IMR-90 (cell line): ENCODE results near the gene HTT. TPM values are rescaled to one million over a fixed set of nuclear protein-coding genes. Genes with fewer than 3 reads are reported as not detected.
A peak's percentile ranks its signal among the peaks of the same experiment; 100 is the strongest.

Experiments
- ATAC-seq: fragments of 200-7000 bp; cut with Tn5 transposase; 2 replicates; pipeline ENCODE4 v1.9.1; 2020; ENCODE audit warnings: low read depth, mild to moderate bottlenecking, moderate library complexity
- BruUV-seq: library from RNA; stranded (reverse); fragments of 400-500 nt; replicated peaks from 2 replicates; lab custom pipeline; 2021; lab: Mats Ljungman, UMichigan
- CTCF ChIA-PET: fragments of 300-600 bp; formaldehyde crosslinking; extraction: SDS; loops from one replicate; lab custom pipeline; 2021; ENCODE audit warnings: antibody characterized with exemption; lab: Yijun Ruan, JAX
- POLR2A ChIA-PET: fragments of 300-600 bp; sonication (Branson Sonifier 250); formaldehyde crosslinking; loops from one replicate; lab custom pipeline; 2022; ENCODE audit warnings: antibody characterized with exemption; ENCODE audit not compliant: unreplicated experiment; lab: Charles Lee
- DNase-seq: peaks from one replicate; pipeline ENCODE4 v3.0.0; 2013
- H2AFZ ChIP-seq: replicated peaks from 2 replicates; pipeline ENCODE3; 2013; ENCODE audit warnings: low read length, mild to moderate bottlenecking; ENCODE audit not compliant: poor library complexity
- H2AK5ac ChIP-seq: 2 replicates; pipeline ENCODE4 v1.6.1; 2013; ENCODE audit warnings: low read depth, low read length, inconsistent platforms
- H2AK9ac ChIP-seq: replicated peaks from 2 replicates; pipeline ENCODE3; 2013; ENCODE audit warnings: mild to moderate bottlenecking, low read depth, low read length, moderate library complexity; ENCODE audit not compliant: poor library complexity
- H2BK120ac ChIP-seq: 2 replicates; pipeline ENCODE4 v1.6.1; 2013; ENCODE audit warnings: low read depth, low read length, inconsistent platforms
- H2BK15ac ChIP-seq: 3 replicates; pipeline ENCODE4 v1.6.1; 2013; ENCODE audit warnings: low read depth, low read length, inconsistent platforms
- H2BK20ac ChIP-seq: 2 replicates; pipeline ENCODE4 v1.6.1; 2013; ENCODE audit warnings: low read depth, mild to moderate bottlenecking, inconsistent platforms, low read length, moderate library complexity
- H2BK5ac ChIP-seq: 2 replicates; pipeline ENCODE4 v1.6.1; 2013; ENCODE audit warnings: mild to moderate bottlenecking, low read depth, low read length, inconsistent platforms; ENCODE audit not compliant: poor library complexity, severe bottlenecking
- H3K14ac ChIP-seq: replicated peaks from 2 replicates; pipeline ENCODE4 v1.6.1; 2013; ENCODE audit warnings: low read depth, low read length, inconsistent platforms
- H3K18ac ChIP-seq: 2 replicates; pipeline ENCODE4 v1.6.1; 2013; ENCODE audit warnings: low read depth, low read length, control low read depth
- H3K23ac ChIP-seq: 2 replicates; pipeline ENCODE4 v1.6.1; 2013; ENCODE audit warnings: low read depth, low read length, inconsistent platforms
- H3K27ac ChIP-seq: 2 replicates; pipeline ENCODE4 v1.5.1; 2013; ENCODE audit warnings: mild to moderate bottlenecking, control low read depth, low read length; ENCODE audit not compliant: insufficient read depth
- H3K27me3 ChIP-seq: 2 replicates; pipeline ENCODE4 v1.6.1; 2013; ENCODE audit warnings: low read length; ENCODE audit not compliant: control insufficient read depth, insufficient read depth
- H3K36me3 ChIP-seq: 2 replicates; pipeline ENCODE4 v1.6.1; 2013; ENCODE audit warnings: low read length, mixed read lengths; ENCODE audit not compliant: control insufficient read depth, insufficient read depth
- H3K4ac ChIP-seq: 2 replicates; pipeline ENCODE4 v1.6.1; 2013; ENCODE audit warnings: low read depth, low read length, inconsistent platforms
- H3K4me1 ChIP-seq: 2 replicates; pipeline ENCODE4 v1.6.1; 2013; ENCODE audit warnings: low read length, mixed read lengths; ENCODE audit not compliant: control insufficient read depth, insufficient read depth
- H3K4me2 ChIP-seq: 2 replicates; pipeline ENCODE4 v1.6.1; 2013; ENCODE audit warnings: low read depth, mild to moderate bottlenecking, control low read depth, low read length, moderate library complexity
- H3K4me3 ChIP-seq: 2 replicates; pipeline ENCODE4 v1.5.1; 2013; ENCODE audit warnings: low read depth, mild to moderate bottlenecking, control low read depth, low read length, moderate library complexity; ENCODE audit not compliant: insufficient read depth
- H3K56ac ChIP-seq: 2 replicates; pipeline ENCODE4 v1.6.1; 2013; ENCODE audit warnings: low read length, inconsistent platforms; ENCODE audit not compliant: insufficient read depth; ENCODE audit errors: extremely low read depth
- H3K79me1 ChIP-seq, 2 experiments: 2 replicates each; pipeline ENCODE4 v1.6.1; 2013; ENCODE audit warnings: low read length in 2 of 2, inconsistent platforms in 1 of 2, low read depth in 1 of 2
- H3K9ac ChIP-seq: 2 replicates; pipeline ENCODE4 v1.6.1; 2013; ENCODE audit warnings: low read depth, low read length, control low read depth
- H3K9me1 ChIP-seq: 2 replicates; pipeline ENCODE4 v1.6.1; 2013; ENCODE audit warnings: low read length, inconsistent platforms; ENCODE audit not compliant: insufficient read depth
- H3K9me3 ChIP-seq: 2 replicates; pipeline ENCODE4 v1.6.1; 2013; ENCODE audit warnings: low read length; ENCODE audit not compliant: control insufficient read depth, insufficient read depth
- H4K20me1 ChIP-seq: 2 replicates; pipeline ENCODE4 v1.6.1; 2013; ENCODE audit warnings: low read length, inconsistent platforms; ENCODE audit not compliant: insufficient read depth
- H4K5ac ChIP-seq: 2 replicates; pipeline ENCODE4 v1.6.1; 2013; ENCODE audit warnings: mild to moderate bottlenecking, low read depth, low read length, control low read depth
- H4K8ac ChIP-seq, 2 experiments: 2 replicates each; pipeline ENCODE4 v1.6.1; 2013; ENCODE audit warnings: low read depth in 2 of 2, low read length in 2 of 2, control low read depth in 1 of 2, inconsistent platforms in 1 of 2
- H4K91ac ChIP-seq: 2 replicates; pipeline ENCODE4 v1.6.1; 2013; ENCODE audit warnings: low read depth, low read length, inconsistent platforms; ENCODE audit not compliant: insufficient read depth
- CTCF ChIP-seq: conservative IDR thresholded peaks from 2 replicates; pipeline ENCODE4 v1.5.1; 2012; ENCODE audit warnings: mild to moderate bottlenecking, low read depth, low read length, improper control_type of control experiment
- FOS ChIP-seq: fragments of 150-350 bp; IDR thresholded peaks from 2 replicates; pipeline ENCODE4 v1.6.1; 2016; ENCODE audit warnings: low read depth, low read length
- MAFK ChIP-seq: IDR thresholded peaks from 2 replicates; pipeline ENCODE4 v1.6.1; 2012; ENCODE audit warnings: low read depth, low read length, improper control_type of control experiment
- MAZ ChIP-seq: IDR thresholded peaks from 2 replicates; pipeline ENCODE4 v1.6.1; 2012; ENCODE audit warnings: low read depth, mild to moderate bottlenecking, low read length, improper control_type of control experiment, moderate library complexity, borderline replicate concordance
- RCOR1 ChIP-seq: IDR thresholded peaks from 2 replicates; pipeline ENCODE4 v1.6.1; 2012; ENCODE audit warnings: mild to moderate bottlenecking, low read length, improper control_type of control experiment; ENCODE audit not compliant: insufficient replicate concordance
- SMC3 ChIP-seq: fragments of 150-350 bp; IDR thresholded peaks from 2 replicates; pipeline ENCODE4 v1.6.1; 2016; ENCODE audit warnings: low read depth, mild to moderate bottlenecking, antibody characterized with exemption, low read length, moderate library complexity
- WGBS, 2 experiments: methylation state at CpG; one replicate each; pipeline versions ENCODE4 v1.1.5 to v1.1.7; 2013; ENCODE audit warnings: missing lambda C conversion rate in 2 of 2; ENCODE audit not compliant: insufficient read length in 1 of 2; ENCODE audit errors: extremely low coverage in 2 of 2; 5-methylcytosine and 5-hydroxymethylcytosine counted together
- dilution Hi-C: fragments of 300-500 bp; cut with HindIII; formaldehyde crosslinking; loops from one replicate; pipeline ENCODE4 v1.14.3; 2018; ENCODE audit warnings: low sequenced_read_pairs; ENCODE audit not compliant: unreplicated experiment
- in situ Hi-C: fragments of 300-500 bp; cut with MboI; formaldehyde crosslinking; loops from 3 replicates; pipeline ENCODE4 v1.14.3; 2019; ENCODE audit warnings: low sequenced_read_pairs, inconsistent platforms, mixed read lengths
- intact Hi-C: fragments of 100-400 bp; cut with micrococcal nuclease; formaldehyde crosslinking; loops from 2 replicates; pipeline ENCODE4 v1.10.0; 2022
- polyA plus RNA-seq, 3 experiments: library from polyadenylated mRNA; depleted of rRNA; stranded (reverse); fragments of >200 nt; gene quantifications; 2 replicates each; pipeline ENCODE4 v1.2.3, GENCODE V29; 2012; ENCODE audit warnings: low replicate concordance in 1 of 3
- total RNA-seq: library from RNA; depleted of rRNA; stranded (reverse); fragments of >200 nt; gene quantifications from 2 replicates; pipeline ENCODE4 v1.2.3, GENCODE V29; 2012

The HTT gene
- total and polyA plus RNA-seq, 2 of the 4 experiments (the other 2 are of a cell fraction) = 11.6 to 14.3 TPM

DNA sequence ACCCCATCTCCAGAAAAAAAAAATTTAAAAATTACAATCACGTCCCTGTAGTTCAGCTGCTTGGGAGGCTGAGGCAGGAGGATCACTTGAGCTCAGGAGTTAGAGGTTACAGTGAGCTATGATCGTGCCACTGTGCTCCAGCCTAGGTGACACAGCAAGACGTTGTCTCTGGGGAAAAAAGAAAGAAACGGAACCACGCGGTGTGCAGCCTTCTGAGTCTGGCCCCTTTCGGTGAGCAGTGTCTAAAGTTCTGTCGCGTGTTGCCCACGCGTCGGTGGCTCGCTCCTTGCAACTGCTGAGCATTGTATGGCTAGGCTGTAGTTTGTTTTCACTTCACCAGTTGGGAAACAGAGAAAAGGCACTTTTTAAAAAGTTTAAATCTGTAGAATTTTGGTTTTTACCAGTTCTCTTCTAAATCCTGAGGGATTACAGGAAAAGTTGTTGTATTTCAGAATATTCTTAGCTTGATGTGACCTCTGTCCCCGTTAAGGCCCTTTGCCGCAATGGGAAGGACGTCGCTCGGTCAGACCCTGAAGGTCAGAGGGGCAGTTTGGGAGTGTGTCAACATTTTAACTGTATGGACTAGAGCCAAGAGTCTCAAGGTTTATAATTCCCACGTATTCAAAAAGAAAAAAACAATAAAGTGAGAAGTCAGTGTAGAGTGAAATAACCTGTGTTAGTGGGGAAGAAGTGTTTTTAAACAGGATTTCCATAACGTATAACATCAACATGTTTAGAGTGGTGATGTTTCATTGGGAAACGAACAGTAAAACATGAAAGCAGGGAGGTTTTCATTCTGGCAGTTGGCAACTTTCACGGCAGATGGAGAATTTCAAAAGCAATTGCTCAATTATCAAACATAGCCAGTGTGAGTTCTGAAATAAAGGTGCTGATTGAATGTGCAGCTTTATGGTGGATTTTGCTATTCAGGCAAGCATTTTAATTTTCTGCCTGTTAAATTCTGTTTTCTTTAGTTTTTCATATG lies 128.6 kb downstream of the HTT start:
- peaks cover 15% of the 10 kb centered on the region; the same call in 1 of the 2 replicates for H3K36me3 ChIP-seq
- H2AK9ac ChIP-seq = no peak overlapping the region
- H2BK5ac ChIP-seq = no peak overlapping the region
- no peak for DNase-seq
- peaks cover 0 to 19% of the 10 kb centered on the region in 2 experiments; a peak in 2 of 4 replicates for H3K79me1 ChIP-seq
- dilution Hi-C loops = no loop called here
- peaks cover 18% of the 10 kb centered on the region for H3K4me1 ChIP-seq
- TF ChIP-seq RCOR1 (no peak), CTCF (no peak), MAZ (no peak), FOS (no peak), SMC3 (no peak), MAFK (no peak)
- H4K8ac ChIP-seq = no peak overlapping the region
- WGBS, 2 experiments = 95% methylated on average over 2 of the region's 22 CpGs; no CpG with 5 or more reads in 1 of the 2 experiments
- H2AFZ ChIP-seq = no peak overlapping the region
- H2BK15ac ChIP-seq = no peak overlapping the region
- ATAC-seq = no peak
- in situ Hi-C loops = no loop called here
- intact Hi-C loops = no loop called here
- H3K18ac ChIP-seq = no peak overlapping the region
- H3K14ac ChIP-seq = no peak overlapping the region
- H3K9me3 ChIP-seq = no peaks in the 10 kb centered on the region
- H2AK5ac ChIP-seq = no peak overlapping the region
- H3K56ac ChIP-seq = no peak overlapping the region
- CTCF ChIA-PET = interaction anchor here (1.7 kb wide), 1 partner anchor 10 kb away, joined by 4 read pairs; no protein-coding TSS in a partner anchor
- peaks cover 13% of the 10 kb centered on the region; the same call in 1 of the 2 replicates for H4K20me1 ChIP-seq
- no peak overlapping the region for H3K4ac ChIP-seq
- no peak overlapping the region for H3K23ac ChIP-seq
- H4K91ac ChIP-seq = no peak overlapping the region
- peaks cover 16% of the 10 kb centered on the region for H3K9me1 ChIP-seq
- no peak overlapping the region for H3K4me3 ChIP-seq
- POLR2A ChIA-PET = no interaction called here
- H3K27me3 ChIP-seq = no peaks in the 10 kb centered on the region
- BruUV-seq = TSS peak; percentile 7
- H2BK120ac ChIP-seq = no peak overlapping the region
- no peak overlapping the region for H3K4me2 ChIP-seq
- H4K5ac ChIP-seq = no peak overlapping the region; the same call in 1 of the 2 replicates
- H3K9ac ChIP-seq = no peak overlapping the region
- H3K27ac ChIP-seq = no peak overlapping the region; the same call in 1 of the 2 replicates
- no peak overlapping the region for H2BK20ac ChIP-seq
